Cardiac muscle cell (in vitro differentiated cells and primary cell): Measurements from ENCODE around the gene RAP1GAP2. TPM values are rescaled to one million over a fixed set of nuclear protein-coding genes. Genes with fewer than 3 reads are reported as not detected.

Experiments
- DNase-seq, 2 donors: peaks; one replicate each; pipeline versions ENCODE4 v3.0.0 to v3.0.0-alpha.2; 2010 to 2017; ENCODE audit warnings: low read depth in 1 of 2, low spot score in 1 of 2
- H3K27ac ChIP-seq: fragments of 200-600 bp; sonication (generic); 2 replicates; pipeline ENCODE4 v1.5.1; 2016
- H3K27me3 ChIP-seq: fragments of 200-600 bp; sonication (generic); 2 replicates; pipeline ENCODE4 v1.6.0; 2016; ENCODE audit warnings: control low read depth
- H3K36me3 ChIP-seq: fragments of 200-600 bp; sonication (generic); 2 replicates; pipeline ENCODE4 v1.5.1; 2016; ENCODE audit warnings: control low read depth
- H3K4me1 ChIP-seq: fragments of 200-600 bp; sonication (generic); 2 replicates; pipeline ENCODE4 v1.8.1; 2017; ENCODE audit warnings: low read depth, mild to moderate bottlenecking, mixed run types
- H3K4me3 ChIP-seq: fragments of 200-600 bp; sonication (generic); 2 replicates; pipeline ENCODE4 v1.5.1; 2016; ENCODE audit warnings: mild to moderate bottlenecking
- H3K9me3 ChIP-seq: fragments of 200-600 bp; sonication (generic); 2 replicates; pipeline ENCODE4 v1.5.1; 2017; ENCODE audit warnings: low read depth, mild to moderate bottlenecking, control low read depth
- polyA plus RNA-seq: library from polyadenylated mRNA; unstranded; fragments of >200 nt; fragmentation: Nextera tagmentation; extraction: Ambion mirVana; gene quantifications from 2 replicates; pipeline ENCODE4 v1.2.1, GENCODE V29; 2016
- total RNA-seq: library from RNA; depleted of rRNA; stranded (reverse); fragments of >200 nt; gene quantifications from 2 replicates; pipeline ENCODE4 v1.2.3, GENCODE V29; 2016
- TF ChIP-seq, protein P1 (sequence below): IDR thresholded peaks from 2 replicates; pipeline ENCODE4 v1.5.1; 2012; ENCODE audit warnings: low read depth, mild to moderate bottlenecking, low read length

The RAP1GAP2 gene
- total and polyA plus RNA-seq, 2 experiments from 2014 or later: 1.2 to 2.9 TPM

DNA sequence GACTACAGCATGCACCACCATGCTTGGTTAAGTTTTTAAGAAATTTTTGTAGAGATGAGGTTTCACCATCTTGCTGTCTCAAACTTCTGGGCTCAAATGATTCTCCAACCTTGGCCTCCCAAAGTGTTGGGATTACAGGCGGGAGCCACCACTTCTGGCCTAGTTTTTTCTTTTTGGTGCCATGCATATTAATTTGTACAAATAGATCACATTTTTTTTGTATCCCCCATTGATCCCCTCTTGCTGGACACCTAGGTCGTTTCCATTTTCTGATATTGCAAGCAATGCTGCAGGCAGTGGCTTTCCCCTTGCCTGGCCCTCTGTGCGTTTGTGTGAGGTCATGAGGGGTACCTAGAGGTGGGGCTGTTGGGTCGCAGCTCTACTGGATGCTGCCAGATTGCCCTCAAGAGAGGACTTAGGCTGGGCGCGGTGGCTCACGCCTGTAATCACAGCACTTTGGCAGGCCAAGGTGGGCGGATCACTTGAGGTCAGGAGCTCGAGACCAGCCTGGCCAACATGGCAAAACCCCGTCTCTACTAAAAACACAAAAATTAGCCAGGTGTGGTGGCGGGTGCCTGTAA, 23.8 kb downstream of the RAP1GAP2 start:
- H3K36me3 ChIP-seq: no peaks in the 10 kb centered on the region
- H3K4me3 ChIP-seq: no peak overlapping the region
- no peaks in the 10 kb centered on the region for H3K4me1 ChIP-seq
- TF ChIP-seq, protein P1, sequence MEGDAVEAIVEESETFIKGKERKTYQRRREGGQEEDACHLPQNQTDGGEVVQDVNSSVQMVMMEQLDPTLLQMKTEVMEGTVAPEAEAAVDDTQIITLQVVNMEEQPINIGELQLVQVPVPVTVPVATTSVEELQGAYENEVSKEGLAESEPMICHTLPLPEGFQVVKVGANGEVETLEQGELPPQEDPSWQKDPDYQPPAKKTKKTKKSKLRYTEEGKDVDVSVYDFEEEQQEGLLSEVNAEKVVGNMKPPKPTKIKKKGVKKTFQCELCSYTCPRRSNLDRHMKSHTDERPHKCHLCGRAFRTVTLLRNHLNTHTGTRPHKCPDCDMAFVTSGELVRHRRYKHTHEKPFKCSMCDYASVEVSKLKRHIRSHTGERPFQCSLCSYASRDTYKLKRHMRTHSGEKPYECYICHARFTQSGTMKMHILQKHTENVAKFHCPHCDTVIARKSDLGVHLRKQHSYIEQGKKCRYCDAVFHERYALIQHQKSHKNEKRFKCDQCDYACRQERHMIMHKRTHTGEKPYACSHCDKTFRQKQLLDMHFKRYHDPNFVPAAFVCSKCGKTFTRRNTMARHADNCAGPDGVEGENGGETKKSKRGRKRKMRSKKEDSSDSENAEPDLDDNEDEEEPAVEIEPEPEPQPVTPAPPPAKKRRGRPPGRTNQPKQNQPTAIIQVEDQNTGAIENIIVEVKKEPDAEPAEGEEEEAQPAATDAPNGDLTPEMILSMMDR: no peak
- H3K27me3 ChIP-seq: no peaks in the 10 kb centered on the region
- no peak for DNase-seq
- H3K27ac ChIP-seq: no peak overlapping the region
- H3K9me3 ChIP-seq: no peaks in the 10 kb centered on the region

DNA sequence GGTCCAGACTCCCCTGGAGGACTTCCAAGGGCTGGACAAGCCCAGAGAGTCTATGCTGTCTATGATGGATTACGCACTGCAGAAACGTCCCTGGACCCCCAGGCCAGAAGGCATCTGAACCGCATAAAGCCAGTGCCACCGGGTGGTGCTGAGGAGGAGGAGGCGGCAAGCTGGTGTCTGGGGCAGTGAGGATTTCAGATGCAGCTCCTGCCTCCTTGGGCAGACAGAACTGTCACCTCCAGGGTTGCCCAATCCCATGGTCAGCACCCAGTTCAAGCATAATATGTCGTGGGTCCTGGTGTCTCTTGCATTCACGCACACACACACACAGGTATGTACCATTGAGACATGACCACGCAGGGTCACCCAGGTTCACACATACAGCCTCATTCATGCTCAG, 25.6 kb downstream of the RAP1GAP2 start:
- no peaks in the 10 kb centered on the region for H3K27me3 ChIP-seq
- no peak for DNase-seq
- TF ChIP-seq, protein P1: no peak

DNA sequence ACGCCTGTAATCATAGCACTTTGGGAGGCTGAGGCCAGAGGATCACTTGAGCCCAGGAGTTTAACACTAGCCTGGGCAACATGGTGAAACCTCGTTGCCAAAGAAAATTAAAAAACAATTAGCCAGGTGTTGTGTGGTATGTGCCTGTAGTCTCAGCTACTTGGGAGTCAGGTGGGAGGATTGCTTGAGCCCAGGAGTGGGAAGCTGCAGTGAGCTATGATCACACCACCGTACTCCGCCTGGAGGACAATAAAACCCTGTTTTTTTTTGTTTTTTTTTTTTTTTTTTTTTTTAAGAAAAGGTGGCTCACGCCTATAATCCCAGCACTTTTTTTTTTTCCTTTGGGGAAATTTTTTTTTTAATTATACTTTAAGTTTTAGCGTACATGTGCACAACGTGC, 26.1 kb downstream of the RAP1GAP2 start:
- no peak for DNase-seq
- no peaks in the 10 kb centered on the region for H3K36me3 ChIP-seq
- no peak overlapping the region for H3K4me3 ChIP-seq
- H3K27me3 ChIP-seq: no peaks in the 10 kb centered on the region
- no peaks in the 10 kb centered on the region for H3K4me1 ChIP-seq
- no peaks in the 10 kb centered on the region for H3K9me3 ChIP-seq
- TF ChIP-seq, protein P1: no peak
- no peak overlapping the region for H3K27ac ChIP-seq

More for the DNA sequence above, 25.6 kb downstream of the RAP1GAP2 start:
- H3K4me1 ChIP-seq: no peaks in the 10 kb centered on the region
- H3K27ac ChIP-seq: no peak overlapping the region
- no peak overlapping the region for H3K4me3 ChIP-seq
- no peaks in the 10 kb centered on the region for H3K36me3 ChIP-seq
- H3K9me3 ChIP-seq: no peaks in the 10 kb centered on the region

DNA sequence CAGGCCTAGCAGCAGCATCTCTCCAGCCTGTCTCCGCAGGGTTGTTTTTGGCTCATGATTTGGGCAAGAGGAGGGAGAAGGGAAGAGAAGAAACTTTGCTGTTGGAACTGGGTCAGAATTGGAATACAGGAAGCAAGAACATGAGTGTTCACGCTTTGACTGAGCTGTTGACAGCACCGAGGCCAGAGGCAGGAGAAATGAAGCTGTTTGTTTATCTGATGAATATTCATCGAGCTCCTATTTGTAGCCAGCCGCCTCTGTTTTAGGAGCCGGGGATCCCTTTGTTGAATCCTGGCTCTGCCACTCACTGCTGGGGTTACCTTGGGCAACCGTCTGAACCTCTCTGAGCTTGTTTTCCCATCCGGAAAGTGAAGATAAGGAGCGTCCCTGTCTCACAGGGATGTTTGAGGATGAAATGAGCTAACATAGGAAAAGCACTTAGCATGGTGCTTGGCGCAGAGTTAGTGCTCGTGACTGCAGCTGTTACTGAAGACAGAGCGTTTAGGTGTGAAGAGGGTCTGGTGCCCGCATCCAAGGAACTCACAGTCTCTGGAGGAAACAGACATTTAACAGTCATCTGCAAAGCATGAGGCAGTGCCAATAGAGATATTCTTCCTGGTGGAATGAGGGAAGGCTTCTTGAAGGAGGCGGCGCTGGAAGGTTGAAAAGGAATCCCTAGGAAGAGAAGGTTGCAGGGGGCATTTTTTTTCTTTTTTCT, 29.2 kb downstream of the RAP1GAP2 start:
- Histone ChIP-seq H3K27me3 (no peaks in the 10 kb centered on the region), H3K4me1 (no peaks in the 10 kb centered on the region), H3K27ac (no peak overlapping the region), H3K36me3 (no peaks in the 10 kb centered on the region), H3K9me3 (no peaks in the 10 kb centered on the region), H3K4me3 (no peak overlapping the region)
- DNase-seq: peak in 1 of 2 donors; percentile 38
- TF ChIP-seq, protein P1: no peak

DNA sequence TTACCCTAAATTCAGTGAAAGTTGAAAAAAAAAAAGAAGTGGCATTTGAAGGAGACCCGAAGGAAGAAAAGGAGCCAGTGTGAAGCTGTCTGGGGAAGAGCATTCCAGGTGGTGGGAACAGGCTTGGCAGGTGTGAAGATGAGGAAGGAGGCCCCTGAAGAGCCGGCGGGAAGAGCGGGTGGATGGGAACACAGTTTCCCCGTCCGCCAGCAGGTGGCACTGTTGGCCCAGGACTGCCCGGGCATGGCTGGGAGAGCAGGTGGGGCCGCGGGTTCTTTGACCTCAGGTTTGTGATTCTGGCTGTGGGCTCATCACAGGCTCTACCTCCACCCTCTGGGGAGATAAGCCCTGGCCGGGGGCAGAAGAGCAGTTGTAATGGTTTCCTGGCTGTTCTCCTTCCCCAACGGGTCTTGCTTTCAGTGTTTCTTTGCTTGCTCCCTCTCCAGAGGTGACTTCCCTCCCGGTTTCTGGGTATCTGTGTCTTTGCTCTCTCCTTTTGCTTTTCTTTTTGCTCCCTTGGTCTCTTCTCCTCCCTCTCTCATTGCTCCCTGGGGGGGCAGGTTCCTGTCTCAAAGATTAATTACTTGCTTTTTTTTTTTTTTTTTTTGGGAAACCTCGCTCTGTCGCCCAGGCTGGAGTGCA, 32.3 kb downstream of the RAP1GAP2 start:
- Histone ChIP-seq H3K9me3 (no peaks in the 10 kb centered on the region), H3K36me3 (no peaks in the 10 kb centered on the region), H3K27me3 (no peaks in the 10 kb centered on the region), H3K27ac (no peak overlapping the region), H3K4me1 (no peaks in the 10 kb centered on the region), H3K4me3 (no peak overlapping the region)
- TF ChIP-seq, protein P1: peak; percentile 90
- peak; percentile 52 to 79 for DNase-seq
